Stimulated activated naive CD8-positive, alpha-beta T cell treated with anti-CD3 and anti-CD28 coated beads, Interleukin-15, Interleukin-2, amounts not matched to agents 100 U/mL and 50 U/mL, for 24 hours (primary cell): ENCODE data around the gene EIF4E2.
A peak's percentile ranks its signal among the peaks of the same experiment; 100 is the strongest.

Experiments used
- ATAC-seq: fragments of 150-1000 bp; cut with Tn5 transposase; one replicate; pipeline ENCODE4 v1.10.0; 2021
- DNase-seq: peaks from one replicate; pipeline ENCODE4 v3.0.0; 2021

Gene EIF4E2, protein sequence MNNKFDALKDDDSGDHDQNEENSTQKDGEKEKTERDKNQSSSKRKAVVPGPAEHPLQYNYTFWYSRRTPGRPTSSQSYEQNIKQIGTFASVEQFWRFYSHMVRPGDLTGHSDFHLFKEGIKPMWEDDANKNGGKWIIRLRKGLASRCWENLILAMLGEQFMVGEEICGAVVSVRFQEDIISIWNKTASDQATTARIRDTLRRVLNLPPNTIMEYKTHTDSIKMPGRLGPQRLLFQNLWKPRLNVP

DNA sequence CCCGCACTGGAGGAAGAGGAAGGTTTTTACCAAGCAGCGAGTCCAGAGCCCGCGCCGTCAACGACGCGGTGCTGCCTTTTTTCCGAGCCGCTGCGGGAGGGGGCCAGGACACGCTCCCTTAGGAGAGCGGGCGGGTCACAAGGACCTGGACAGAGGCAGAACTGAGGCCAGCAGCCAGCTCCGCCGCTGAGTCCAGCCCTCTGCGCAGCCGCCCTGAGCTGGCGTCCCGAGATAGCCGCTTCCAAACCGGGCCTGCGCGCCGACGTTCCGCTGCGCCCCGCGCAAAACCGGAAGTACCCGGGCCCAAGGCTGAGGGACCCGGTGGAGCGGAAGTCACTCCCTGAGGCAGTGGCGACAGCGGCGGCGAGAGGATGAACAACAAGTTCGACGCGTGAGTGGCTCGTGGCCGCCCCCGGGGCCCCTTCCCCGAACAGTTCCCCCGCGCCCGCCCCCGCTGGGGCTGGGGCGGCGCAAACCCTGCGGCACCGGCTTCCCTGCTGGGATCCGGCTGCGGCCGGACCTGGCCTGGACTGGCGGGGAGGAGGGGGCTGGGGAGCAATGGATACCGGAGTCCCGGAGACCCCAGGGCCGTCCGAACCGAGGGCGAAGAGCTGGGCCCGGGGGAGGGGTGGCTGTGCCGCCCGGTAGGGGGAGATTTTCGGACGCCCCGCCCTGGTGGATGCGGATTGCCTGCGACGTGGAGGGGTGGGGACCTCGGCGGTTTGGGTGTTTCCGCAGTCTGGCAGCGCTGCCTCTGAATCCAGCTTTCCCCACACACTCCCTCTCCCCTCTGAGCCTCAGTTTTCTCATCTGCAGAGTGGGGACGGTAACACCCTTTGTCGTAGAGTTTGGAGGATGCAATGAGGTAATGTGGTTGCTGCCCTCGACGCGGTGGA is at the start of gene EIF4E2, which contains the start of gene TIGD1:
EIF4E2 (plus strand) TSS at position 336 of the 896 bp plus-strand sequence; CDS start at position 372, 36 bp downstream.
TIGD1 (minus strand) TSS at position 204 of the 896 bp plus-strand sequence. CDS start 675 bp downstream, outside the sequence.
- peak; percentile 97 for ATAC-seq
- peak; percentile 93 for DNase-seq

DNA sequence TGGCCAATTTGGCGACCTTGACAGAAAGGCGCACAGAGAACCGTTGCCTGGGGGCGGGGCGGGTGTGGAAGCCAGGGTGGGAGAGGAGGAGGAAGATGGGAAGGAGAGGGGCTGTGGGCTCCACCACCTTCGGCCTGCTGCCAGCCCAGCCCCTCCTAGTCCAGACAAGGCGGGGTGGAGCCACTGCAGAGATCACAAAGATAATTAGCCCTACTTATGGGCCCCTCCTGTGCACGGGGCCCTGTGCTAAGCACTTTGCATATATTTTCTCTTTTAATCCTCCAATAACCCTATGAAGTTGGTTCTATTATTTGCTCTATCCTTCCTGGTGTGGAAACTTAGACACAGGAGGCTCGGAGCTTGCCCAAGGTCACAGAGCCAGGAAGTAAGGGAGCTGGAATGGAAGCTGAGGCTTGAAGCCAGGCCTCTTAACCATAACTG is 49.1 kb upstream of the EIF4E2 start:
- no peak for DNase-seq
- no peak for ATAC-seq

DNA sequence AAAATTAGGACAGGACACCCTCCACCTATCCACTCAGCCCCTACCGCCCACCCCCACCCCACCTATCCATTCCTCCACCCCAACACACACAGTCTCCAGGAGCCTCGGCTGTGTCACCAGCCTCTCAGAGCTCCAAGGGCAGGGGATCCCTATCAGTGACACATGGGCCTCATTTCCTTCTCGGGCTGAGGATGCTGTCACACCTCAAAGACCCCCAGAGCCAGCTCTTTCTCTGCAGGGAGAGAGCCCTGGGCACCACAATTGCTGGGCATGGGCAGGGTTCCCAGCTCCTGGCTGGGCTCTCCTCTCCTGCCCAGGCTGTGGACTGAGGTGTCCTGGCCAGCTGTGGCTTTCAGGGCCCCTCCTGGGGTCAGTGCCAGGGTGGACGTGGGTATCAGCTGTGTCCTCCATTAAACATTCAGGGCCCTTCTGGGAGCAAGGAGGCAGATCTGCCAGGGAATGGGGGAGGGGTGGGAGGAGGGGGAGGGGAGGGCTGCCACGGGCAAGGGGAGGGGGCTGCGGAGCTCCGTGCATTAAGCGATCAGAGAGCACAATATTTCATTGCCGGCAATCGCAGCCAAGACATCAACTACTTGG is 48.6 kb upstream of the EIF4E2 start:
- ATAC-seq (no peak), DNase-seq (no peak)

DNA sequence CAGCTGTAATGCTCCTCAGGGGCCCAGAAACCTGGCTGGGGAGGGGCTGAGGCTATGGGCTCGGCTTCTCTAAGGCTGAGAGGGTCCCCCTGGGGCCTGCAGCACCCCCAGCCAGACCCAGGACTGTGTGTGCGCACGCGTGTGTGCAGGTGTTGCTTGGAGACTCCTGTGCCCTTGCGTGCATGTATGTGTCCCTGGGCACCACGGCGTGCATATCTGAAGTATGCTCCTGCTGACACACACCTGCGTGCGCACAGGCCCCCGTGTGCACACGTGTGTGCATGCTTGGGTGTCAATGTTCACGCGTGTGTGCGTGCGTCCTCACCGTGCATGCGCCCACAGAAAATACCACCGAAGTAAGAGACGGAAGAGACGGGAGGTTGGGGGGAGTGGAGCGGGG is 48.0 kb upstream of the EIF4E2 start:
- peak; percentile 15 for ATAC-seq
- DNase-seq: no peak

GRCh38 chr2:232502911-232503808 is 47.3 kb upstream of the EIF4E2 start:
- ATAC-seq (peak; percentile 34), DNase-seq (peak; percentile 50)

DNA sequence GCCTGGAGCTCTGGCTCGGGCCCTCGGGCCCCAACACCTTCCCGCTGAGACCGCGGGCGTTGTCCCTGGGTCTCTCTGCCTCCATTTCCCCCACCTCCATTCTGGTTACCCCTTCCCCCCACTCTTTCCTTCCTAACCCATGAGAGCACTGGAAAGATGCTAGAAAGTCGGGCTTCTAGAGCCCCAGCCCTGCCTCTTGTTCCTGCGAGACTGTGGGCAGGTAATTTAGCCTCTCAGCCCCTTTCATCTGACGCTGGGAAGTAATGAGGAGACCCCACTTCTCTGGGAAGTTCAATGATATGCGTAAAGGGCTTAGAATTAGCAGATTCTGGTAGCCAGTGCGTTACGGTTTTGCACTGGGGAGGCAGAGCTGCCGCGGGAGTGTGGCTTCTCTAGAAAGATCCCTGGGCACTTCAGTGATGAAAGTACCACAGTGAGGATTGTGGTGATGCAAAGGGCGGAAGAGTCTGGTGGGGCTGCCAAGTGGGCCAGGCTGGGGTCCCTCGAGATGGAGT is 46.6 kb upstream of the EIF4E2 start:
- ATAC-seq (no peak), DNase-seq (no peak)

DNA sequence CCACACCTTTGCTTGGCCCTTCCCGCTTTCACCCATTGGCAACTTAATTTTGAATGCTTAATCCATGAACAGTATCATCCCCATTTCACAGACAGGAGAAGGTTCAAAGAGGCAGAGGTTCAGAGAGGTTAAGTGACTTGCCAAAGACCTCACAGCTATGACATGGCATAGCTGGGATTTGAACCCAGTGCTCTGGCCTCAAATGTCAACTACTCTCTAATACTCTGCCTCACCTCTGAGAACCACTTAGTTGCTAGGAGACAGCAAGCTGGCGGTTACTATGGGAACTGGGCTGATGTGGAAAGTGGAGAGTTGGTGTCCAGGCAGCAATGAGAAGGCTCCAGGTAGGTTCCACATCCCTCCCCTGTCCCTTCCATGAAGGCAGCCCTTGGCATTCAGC is 46.1 kb upstream of the EIF4E2 start:
- DNase-seq: no peak
- no peak for ATAC-seq

GRCh38 chr2:232505856-232506255 is 44.6 kb upstream of the EIF4E2 start:
- ATAC-seq: no peak
- DNase-seq: no peak

- ATAC-seq (no peak), DNase-seq (no peak)
These were observed 43.8 kb upstream of the EIF4E2 start for GRCh38 chr2:232506709-232507108.

DNA sequence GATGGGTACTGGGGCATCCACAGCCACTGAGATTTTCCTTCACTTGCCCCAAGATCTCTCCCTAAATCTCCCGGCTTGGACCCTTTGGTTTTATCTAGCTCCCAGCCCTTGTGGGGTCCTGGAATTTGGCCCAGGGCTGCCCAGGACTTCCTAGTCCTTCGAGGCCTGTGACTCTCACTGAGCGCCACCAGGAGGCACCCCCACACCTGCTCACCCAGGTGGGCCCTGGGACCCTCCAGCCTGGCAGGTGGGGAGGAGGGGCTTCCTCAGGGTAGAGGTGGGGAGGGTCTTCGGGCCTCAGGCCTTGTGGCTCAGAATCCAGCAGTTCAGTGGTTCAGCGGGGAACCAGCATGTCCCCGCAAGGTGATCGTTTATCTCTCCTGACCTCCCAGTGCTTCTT is 42.2 kb upstream of the EIF4E2 start:
- no peak for DNase-seq
- no peak for ATAC-seq

DNA sequence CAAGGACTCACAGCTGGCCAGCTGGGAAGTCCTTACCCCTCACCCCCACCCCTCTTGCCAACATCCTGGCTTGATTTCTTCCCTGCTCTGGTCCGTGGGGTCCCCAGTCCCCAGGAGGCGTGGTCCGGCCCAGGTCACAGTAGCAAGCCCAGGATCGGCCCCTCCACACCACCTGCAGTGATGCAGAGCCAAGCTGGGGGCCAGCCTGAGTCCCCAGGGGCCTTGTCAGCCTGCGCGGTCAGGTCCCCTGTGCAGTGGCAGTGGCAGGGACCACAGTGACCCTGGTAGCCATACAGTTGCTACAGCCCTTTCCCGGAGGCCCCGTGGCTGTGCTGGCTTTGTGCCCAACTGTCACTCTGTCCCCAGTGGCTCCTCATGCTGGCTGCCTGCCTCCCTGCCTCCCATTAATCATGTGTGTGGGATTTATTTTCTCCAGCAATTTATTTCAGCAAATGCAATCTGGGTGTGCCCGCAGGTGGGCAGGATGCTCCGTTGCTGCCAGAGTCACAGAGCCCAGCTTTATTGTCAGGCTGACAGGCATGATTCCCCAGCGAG is 39.1 kb upstream of the EIF4E2 start:
- ATAC-seq (no peak), DNase-seq (no peak)

GRCh38 chr2:232512602-232513001 is 37.9 kb upstream of the EIF4E2 start:
- ATAC-seq: no peak
- no peak for DNase-seq

DNA sequence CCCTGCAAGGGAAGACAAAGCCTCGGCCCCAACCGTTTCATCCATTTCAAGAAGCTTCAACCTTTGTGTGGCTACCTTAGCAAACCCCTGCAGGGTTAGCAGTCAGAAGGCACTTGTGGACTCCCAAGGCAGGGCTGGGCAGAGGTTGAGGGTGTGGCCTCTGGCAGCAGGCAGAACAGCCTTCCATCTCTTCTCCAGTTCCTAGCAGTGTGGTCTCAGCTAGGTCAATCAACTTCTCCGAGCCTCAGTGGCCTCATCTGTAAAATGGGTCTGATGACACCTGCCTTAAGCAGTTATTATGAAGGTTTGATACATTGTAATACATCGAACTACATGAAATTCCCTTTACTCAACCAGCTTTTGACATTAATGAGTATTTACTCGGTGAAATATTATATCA is 37.1 kb upstream of the EIF4E2 start:
- DNase-seq: no peak
- ATAC-seq: no peak

- DNase-seq: no peak
- no peak for ATAC-seq
These were observed 34.9 kb upstream of the EIF4E2 start for GRCh38 chr2:232515639-232516038.

DNA sequence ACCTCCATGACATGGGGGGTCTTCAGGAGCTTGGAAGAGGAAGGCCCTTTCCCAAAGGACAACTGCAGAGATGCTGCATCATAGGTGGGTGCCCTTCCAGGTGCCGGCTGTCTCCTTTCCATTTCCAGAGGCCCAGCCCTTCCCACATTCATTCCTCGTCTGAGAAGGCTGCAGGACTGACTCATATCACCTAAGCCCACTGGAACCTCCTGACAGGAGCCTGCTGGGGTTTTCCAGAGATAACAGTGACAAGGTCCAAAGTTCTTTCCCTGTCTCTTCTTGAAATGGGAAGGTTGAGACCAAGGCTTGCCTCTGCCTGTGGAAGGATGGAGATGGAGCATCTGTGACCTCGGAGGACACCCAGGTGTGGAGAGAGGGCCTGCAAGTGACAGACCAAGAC is 33.9 kb upstream of the EIF4E2 start:
- no peak for DNase-seq

GRCh38 chr2:232518844-232519243 is 31.6 kb upstream of the EIF4E2 start:
- DNase-seq: no peak
- ATAC-seq: no peak

More for the DNA sequence above, 33.9 kb upstream of the EIF4E2 start:
- no peak for ATAC-seq

- DNase-seq (no peak), ATAC-seq (no peak)
These were observed 30.7 kb upstream of the EIF4E2 start, which contains the start of gene PRSS56 for GRCh38 chr2:232519581-232520438. PRSS56 (plus strand) TSS chr2:232520388; CDS start chr2:232520599, 211 bp downstream.

DNA sequence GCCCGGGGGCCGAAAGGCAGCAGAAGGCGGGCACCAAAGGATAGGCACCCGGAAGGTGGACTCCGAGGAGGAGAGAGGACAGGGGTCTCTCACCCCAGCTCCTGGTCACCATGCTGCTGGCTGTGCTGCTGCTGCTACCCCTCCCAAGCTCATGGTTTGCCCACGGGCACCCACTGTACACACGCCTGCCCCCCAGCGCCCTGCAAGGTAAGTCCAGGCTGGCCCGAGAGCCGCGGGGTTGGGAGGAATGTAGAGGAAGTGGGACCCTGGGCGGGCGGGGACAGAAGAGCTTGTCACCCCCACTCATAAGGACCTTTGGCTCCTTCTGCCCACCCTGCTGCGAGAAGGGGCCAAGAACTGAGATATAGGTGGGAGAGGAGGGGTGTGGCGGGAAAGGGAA is 30.0 kb upstream of the EIF4E2 start:
- no peak for ATAC-seq
- DNase-seq: no peak

DNA sequence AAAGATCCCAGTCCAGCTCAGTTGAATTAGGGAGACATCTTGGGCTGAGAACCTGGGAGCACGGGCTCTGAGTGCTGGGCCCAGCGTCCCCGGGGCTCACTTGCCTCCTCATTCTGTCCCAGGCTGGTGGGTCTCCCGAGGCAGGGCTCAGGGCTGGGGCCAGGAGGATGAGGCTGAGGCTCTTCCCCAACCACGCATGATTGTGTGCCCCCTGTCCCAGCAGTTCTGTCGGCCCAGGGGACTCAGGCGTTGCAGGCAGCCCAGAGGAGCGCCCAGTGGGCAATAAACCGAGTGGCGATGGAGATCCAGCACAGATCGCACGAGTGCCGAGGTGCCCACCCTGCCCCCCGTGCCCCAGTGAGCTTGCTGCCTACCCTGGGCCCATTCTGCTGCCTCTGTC is 29.4 kb upstream of the EIF4E2 start:
- DNase-seq (no peak), ATAC-seq (no peak)

DNA sequence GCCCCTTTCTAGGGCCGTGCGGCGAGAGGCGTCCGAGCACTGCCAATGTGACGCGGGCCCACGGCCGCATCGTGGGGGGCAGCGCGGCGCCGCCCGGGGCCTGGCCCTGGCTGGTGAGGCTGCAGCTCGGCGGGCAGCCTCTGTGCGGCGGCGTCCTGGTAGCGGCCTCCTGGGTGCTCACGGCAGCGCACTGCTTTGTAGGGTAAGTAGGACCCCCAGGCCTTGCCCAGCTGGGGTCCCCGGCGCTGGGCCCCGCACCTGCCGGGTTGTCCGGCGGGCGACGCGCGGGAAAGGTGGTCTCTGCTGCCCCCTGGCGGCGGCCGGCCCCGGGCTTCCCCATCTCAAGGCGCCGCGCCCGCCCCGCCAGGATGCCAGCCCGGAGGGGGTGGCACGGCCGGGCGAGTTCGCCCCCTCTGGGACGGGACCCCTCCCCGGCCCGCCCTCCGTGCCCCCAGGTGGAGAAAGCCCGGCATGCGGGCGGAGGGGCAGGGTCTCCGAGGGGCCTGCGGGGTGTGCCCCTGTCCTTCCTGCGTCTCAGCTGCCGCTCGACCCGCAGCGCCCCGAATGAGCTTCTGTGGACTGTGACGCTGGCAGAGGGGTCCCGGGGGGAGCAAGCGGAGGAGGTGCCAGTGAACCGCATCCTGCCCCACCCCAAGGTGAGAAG is 28.4 kb upstream of the EIF4E2 start:
- ATAC-seq: peak; percentile 40
- DNase-seq: peak; percentile 84
